Measurements from ENCODE around the gene PTP4A2. TPM values are rescaled to one million over a fixed set of nuclear protein-coding genes. Genes with fewer than 3 reads are reported as not detected.
"Not testable (repeated sequence)": the region's sequence is repeated elsewhere in the genome, so short reads cannot be mapped to it uniquely, and the experiment has no call there.

PTP4A2 gene
- total RNA-seq, 1 experiment from 2014 or later, result 310 TPM

DNA sequence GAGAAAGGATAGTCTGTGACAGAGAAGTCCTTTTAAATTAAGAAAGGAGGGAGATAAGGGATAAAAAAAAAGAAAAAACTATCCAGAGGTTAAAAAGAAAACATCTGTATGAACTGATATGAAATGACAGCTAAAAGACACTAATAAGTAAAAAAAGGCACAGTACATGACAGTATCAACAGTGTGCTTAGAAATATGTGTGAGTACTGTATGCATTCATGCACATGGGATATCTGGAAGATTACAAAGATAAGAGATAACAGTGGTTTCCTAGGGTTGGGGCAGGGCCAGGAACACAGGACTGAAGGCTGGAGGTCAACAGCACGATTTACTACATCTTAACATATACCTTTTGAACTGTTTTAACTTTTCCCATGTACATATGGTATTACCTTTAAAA is 13.3 kb downstream of the PTP4A2 start:
- no peak for DNase-seq (ENCODE audit: low spot score)

DNA sequence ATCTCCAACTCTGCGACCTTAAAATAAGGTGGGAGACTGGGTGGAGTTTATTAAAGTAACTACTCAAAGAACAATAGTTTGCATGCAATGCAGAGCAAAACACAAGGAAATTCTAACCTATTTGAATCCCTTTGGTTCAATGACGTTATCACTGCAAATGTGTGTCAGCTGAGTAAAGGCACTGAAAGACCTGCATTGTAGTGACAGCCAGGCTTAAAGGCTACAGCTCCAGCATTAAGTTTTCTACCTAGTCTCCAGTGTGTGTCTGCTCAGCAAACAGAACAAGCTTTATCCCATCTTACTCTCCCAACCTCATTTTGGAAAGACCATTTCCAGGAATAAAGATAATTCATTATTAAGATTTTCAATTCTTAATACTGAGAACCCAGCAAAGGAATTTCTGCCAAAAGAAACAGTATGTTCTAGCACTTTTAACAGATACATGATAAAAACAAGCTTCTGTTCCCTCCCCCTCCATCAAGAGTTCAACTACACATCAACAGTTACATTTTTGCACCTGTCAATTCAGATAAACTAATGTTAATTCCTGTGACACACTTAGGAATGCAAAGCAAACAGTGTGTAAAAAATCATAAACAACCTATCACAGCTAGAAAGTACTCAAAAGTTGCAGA is 14.2 kb downstream of the PTP4A2 start:
- no peak for DNase-seq (ENCODE audit: low spot score)

DNA sequence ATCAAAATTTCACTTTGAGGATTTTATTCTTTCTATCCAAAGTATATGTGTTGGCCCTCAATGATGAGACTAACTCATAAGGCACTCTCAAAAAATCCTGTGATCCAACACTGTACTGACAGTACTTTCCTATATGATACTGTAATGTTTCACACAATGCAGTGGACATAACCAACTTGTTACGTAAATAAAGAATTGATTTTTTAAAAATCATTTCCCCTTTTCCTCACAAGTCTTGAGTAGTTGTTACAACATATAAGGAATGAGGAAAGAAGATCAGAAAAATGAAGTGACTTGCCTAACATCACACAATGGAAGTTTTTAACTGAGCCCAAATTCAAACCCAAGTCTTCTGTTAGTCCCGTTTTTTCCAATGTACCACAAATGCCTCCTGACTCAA is 17.2 kb downstream of the PTP4A2 start:
- DNase-seq (ENCODE audit: low spot score), result no peak

DNA sequence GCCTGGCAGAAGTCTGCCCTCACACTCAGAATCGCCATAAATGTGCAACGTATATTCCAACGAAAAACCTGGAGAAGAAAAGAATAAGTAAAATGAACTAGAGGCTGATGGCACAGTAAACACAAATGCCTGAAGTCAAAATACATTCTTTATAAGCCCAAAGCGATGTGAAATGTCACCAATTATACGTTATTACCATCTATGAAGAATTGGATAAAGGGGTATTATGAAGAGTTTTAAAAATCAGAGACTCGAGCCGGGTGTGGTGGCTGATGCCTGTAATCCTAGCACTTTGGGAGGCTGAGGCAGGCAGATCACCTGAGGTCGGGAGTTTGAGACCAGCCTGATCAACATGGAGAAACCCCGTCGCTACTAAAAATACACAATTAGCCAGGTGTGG is 18.6 kb downstream of the PTP4A2 start:
- DNase-seq (ENCODE audit: low spot score), result no peak

DNA sequence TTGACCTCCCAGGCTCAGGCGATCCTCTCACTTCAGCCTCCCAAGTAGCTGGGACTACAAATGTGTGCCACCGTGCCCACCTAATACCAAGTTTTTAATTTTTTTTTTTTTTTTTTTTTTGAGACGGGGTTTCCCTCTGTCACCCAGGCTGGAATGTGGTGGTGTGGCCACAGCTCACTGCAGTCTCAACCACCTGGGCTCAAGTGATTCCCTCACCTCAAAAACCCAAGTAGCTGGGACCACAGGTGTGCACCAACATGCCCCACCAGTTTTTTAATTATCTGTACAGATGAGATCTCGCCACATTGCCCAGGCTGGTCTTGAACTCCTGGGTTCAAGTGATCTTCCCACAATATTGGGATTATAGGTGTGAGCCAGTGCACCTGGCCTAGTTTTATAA is 22.7 kb downstream of the PTP4A2 start:
- no peak for DNase-seq (ENCODE audit: low spot score)

DNA sequence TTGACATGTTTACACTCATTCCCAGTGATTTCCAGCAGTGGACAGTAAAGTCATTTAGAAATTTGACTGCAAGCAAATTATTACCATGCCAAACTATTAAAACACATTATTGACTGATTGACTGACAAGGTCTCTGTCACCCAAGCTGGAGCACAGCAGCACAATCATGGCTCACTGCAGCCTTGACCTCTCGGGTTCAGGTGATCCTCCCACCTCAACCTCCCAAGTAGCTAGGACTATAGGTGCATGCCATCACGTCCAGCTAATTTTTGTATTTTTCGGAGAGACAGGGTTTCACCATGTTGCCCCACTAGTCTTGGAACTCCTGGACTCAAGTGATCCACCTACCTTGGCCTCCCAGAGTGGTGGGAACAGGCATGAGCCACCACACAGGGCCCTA is 24.2 kb downstream of the PTP4A2 start:
- no peak for DNase-seq (ENCODE audit: low spot score)

DNA sequence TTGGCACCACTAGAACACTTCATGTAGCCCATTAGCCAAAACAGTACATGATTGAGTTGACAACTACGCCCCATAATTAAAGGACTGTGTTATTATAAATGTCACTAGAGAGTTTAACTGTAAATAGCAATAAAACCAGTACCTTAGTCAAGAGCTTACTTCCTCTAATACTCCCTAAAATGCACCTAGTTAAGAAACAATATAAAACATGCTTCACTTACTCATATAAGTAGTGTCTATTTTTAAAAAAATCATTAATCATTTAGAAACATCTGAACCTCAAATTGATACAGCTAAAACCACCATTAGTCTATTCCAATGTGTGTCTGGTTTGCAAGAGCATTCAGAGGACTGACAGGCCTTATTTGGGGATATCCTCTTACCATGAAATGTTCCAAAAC is 25.3 kb downstream of the PTP4A2 start:
- DNase-seq (ENCODE audit: low spot score), result no peak

DNA sequence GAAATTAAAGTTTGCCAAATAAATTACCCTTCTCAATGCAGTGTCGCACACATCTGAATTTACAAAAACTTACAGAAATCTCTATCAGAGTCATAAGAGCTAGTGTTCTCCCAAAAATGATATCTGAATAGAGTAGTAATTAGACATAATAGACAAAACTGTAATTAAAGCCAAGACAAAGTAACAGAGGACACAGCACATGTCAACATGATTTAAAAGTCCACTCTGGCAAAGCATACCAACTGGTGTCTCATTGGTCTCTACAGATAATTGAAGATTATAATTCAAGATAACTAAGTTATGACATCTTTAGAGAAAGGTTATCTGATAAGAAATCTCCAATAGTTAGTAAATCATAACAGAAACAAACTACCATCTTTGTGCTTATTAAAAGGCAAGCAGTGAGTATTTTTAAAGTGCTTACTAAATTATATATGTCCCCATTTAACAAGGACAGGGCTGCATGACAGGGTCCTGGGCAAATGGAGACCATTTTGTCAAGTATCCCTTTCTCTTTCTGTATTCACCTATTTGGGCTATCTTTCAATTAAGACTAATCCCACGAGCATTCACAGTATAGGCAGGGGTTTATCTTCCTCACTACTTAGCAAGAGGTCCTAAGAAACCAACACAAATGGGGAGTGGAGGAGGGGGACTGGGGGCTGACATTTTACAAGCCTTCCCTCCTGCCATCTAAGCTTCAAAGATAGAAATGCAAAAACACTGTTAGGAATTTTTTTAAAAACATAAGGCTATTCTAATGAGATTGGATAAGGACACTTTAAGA is 26.0 kb downstream of the PTP4A2 start:
- no peak for DNase-seq (ENCODE audit: low spot score)

DNA sequence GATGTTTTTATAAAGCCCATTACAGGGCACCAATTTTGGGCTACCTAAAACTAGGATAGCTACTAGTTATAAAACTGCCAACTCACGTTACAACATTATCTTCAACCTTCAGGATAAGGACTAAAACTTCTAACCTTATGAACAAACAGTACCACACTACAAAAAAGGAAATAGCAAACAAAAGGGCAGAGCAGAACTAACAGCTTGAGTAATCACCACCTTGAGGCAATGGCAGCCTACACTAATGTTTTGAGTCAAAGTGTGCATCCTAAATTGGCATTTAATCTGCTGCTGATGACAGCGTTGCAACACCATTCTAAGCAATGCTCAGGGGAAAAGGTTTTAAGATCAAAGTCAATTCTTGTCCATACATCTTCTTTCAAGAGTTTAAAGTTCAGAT is 27.2 kb downstream of the PTP4A2 start:
- no peak for DNase-seq (ENCODE audit: low spot score)

DNA sequence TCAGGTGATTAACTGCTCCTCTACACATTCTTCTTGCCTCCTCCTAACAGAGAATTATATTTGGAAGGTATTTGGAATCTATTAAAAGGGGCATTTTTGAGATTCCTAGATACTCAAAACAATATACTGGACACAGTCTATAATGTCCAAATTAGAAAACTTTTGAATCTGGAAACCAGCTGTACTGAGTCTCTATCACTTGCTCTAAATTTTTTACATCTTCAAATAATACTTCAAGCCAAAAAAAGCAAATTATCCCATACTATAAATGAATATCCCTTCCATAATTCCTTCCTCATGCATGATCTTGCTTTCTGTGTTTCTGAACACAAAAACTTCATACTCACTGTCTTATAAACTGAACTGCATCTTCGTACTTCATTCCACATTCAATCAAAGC is 28.5 kb downstream of the PTP4A2 start:
- DNase-seq (ENCODE audit: low spot score), result no peak

DNA sequence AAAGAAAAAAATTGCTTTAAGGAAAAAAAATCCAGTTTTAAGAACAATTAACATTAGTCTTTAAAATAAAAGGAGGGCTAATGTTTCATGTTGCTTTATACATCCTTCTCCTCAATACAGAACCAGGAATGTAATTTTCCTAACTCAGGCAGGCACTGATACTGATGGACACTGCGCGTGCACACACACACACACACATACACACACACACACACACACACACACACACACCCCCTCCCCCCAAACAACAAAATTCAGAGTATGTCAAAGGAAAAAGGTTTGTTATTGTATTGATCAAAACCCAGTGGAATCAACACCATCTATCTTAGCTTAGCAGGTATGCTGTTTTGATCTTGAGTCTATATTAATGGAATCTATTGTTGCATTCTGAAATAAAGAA is 31.6 kb downstream of the PTP4A2 start:
- DNase-seq (ENCODE audit: low spot score), result no peak

DNA sequence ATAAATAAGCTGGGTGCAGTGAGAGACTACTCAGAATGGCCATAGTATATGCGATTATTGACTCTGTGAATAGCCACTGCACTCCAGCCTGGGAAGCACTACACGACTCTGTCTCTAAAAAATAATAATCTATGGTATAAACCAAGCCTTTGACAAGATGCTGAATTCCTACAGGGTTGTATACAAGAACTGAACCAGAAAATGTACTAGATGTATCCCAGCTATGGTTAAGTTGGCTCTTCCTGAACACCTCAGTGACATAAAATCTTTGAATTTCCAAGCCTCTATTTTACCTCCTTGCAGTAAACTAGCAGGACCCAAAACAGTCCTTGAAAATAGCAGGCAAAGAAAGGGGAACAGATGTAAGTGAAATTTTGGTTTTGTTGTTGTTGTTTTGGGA is 32.5 kb downstream of the PTP4A2 start:
- DNase-seq (ENCODE audit: low spot score), result no peak

DNA sequence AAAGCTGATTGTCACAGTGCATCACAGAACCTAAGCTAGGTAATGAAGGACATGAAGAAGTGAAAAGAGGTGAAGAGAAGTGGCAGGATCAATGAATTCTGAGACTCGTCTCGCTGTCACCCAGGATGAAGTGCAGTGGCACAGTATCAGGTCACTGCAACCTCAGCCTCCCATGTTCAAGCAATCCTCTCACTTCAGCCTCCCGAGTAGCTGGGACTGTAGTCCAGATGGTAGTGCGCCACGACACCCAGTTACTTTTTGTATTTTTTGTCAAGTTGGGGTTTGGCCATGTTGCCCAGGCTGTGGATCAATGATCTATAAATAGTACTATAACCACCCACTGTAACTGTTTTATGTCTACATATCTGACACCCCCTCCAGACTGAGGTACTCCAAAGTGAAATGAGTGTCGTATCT is 33.1 kb downstream of the PTP4A2 start:
- no peak for DNase-seq (ENCODE audit: low spot score)

DNA sequence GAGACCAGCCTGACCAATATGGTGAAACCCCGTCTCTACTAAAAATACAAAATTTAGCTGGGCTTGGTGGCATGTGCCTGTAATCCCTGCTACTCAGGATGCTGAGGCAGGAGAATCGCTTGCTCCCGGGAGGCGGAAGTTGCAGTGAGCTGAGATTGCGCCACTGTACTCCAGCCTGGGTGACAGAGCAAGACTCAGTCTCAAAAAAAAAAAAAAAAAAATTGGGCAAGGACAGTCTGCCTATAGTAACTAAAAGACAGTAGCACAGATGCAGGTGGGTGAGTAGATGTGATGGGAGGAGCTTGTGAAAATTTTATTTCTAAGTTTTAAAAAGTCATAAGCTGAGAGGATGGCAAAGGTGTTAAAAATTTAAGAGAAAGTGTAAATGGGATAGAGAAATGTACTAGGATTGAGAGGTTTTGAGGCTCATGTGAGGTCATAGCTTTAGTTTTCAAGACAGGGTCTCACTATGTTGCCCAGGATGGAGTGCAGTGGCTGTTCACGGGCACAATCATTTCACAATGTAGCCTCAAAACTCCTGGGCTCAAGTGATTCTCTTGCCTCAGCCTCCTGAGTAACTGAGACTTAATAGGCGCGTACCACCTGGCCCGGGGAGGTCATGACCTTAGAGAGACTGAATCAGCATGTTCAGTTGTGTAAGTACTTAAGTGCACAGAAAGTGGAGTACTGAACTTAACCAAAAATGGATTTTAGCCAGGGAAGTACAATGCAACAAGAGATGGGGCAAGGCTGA is 33.7 kb downstream of the PTP4A2 start:
- DNase-seq (ENCODE audit: low spot score), result no peak

DNA sequence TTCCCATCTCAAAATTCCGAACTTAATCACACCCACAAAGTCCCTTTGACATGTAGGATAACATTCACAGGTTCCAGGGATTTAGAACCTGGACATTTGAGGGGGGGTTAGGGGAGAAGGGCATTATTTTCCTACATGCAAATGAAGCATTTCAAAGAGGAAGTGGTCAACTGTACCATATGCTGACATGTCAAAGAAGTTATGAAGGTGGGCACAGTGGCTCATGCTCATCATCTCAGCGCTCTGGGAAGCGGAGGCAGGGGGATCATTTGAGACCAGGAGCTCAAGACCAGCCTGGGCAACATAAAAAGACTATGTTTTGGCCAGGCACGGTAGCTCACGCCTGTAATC is 35.7 kb downstream of the PTP4A2 start:
- DNase-seq (ENCODE audit: low spot score), result no peak

DNA sequence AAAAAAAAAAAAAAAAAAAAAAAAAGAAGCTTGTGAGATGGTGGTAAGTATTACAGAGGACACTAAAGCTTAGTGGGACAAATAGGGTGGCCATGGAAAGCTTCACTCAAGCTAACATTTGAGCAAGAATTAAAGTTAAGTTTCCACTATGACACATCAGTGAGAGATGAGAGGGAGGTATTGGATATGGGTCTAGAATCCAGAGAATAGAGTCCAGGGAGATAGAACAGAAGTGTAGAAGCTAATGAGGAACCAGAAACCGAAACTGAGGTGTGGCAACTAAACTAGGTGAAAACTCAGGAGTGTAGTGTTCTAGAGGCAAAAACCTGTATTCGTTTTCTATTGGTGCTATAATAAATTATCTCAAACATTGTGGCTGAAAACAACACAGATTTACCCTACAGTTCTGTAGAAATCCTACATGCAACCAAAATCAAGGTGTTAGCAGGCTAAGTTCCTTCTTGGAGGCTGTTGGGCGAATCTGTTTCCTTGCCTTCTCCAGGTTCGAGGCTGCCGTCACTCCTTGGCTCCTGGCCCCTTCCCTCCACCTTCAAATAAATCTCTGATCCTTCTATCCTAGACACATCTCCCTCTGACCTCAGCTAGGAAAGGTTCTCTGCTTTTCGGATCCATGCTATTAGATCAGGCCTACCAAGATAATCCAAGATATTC is 36.2 kb downstream of the PTP4A2 start:
- no peak for DNase-seq (ENCODE audit: low spot score)

DNA sequence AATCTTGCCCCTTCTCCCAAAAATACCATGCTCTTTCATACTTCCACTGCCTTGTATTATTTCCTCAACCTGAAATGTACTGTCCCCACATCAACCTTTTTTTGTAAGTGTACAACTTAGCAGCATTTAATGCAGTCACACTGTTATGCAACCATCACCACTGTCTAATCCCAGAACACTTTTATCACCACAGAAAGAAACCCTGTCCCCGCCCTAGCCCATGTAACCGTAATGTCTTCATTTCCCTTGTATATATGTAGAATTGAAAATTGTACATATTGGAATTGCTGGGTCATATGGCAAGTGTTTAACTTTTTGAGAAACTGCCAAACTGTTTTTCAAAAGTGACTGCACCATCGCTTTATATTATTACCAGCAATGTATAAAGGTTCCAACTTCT is 37.4 kb downstream of the PTP4A2 start:
- no peak for DNase-seq (ENCODE audit: low spot score)

DNA sequence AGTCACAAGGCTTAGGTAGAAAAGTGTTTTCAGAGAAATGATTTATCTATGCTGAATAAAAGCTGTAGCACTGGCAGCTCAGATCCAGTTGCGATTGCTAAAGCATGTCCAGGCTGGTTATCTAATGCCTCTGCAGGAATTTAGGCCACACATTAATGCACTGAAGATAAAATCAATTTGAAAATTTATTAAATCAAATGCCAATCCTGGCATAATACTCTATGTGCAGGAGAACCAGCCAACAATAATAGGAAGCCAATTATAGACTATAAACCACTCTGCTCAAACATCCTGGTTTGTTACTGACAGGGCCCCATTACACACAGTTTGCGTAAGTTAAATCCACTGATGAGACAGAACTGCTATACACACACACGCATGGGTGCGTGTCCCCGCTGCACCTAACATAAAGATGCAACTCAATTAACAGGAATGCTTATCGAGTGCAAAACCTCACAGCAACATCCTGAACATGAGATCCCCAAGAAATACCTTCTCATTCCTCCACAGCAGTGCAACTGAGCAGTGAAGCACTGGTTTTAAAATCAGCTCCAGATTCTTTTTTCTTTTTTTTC is 40.6 kb downstream of the PTP4A2 start:
- no peak for DNase-seq (ENCODE audit: low spot score)

DNA sequence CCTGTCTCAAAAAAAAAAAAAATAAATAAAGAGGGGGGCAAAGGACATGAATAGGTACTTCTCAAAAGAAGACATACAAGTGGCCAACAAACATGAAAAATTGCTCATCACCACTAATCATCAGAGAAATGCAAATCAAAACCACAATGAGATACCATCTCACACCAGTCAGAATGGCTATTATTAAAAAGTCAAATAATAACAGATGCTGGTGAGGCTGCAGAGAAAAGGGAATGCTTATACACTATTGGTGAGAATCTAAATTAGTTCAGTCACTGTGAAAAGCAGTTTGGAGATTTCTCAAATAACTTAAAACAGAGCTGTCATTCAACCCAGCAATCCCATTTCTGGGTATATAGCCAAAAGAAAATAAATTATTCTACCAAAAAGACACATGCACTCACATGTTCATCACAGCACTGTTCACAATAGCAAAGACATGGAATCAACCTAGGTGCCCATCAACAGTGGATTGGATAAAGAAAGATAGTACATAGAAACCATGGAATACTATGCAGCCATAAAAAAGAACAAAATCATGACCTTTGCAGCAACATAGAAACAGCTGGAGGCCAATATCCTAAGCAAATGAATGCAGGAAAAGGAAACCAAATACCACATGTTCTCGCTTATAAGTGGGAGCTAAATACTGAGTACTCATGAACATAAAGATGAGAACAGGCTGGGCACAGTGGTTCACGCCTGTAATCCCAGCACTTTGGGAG is 42.5 kb downstream of the PTP4A2 start:
- DNase-seq (ENCODE audit: low spot score), result not testable (repeated sequence)

DNA sequence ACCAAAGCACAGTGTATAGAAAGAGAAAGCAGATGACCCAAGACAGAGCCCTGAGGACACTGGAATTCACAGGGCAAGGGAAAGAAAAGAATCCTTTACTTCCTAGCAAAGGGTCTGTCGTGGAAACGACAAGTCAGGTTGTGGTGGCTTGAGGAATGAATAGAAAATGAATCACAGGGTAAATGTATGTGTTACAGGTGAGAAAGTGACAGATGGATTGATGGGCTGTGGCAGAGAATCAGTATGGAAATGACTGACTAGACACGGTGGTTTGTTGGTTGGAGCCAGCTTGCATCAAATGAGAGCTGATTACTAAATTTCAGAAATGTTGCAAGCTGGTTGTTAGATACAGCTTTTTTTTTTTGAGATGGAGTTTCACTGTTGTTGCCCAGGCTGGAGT is 46.9 kb downstream of the PTP4A2 start:
- DNase-seq (ENCODE audit: low spot score), result no peak

DNA sequence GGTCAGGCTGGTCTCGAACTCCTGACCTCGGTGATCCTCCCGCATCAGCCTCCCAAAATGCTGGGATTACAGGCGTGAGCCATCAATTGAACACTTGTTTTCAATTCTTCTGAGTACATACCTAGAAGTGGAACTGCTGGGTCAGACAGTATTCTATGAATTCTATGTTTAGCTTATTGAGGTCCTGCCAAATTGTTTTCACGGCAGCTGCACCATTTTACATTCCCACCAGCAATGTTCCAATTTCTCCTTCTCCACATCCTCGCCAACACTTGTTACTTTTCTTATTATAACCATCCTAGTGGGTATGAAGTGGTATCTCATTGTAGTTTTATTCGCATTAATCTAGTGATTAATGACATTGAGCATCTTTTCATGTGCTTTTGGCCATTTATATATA is 49.9 kb downstream of the PTP4A2 start:
- no peak for DNase-seq (ENCODE audit: low spot score)

Data from H4 (cell line).